Upper lobe of left lung (tissue), 4 donors: ENCODE data around the gene FAM83D.

Source experiments
- EP300 ChIP-seq, 4 donors: sonication (generic); formaldehyde crosslinking; IDR thresholded peaks; one replicate each; pipeline ENCODE4 v1.5.1; 2017; ENCODE audit warnings: antibody characterized with exemption in 4 of 4, control low read depth in 2 of 4
- POLR2A ChIP-seq, 4 donors: fragments of 450-650 bp; IDR thresholded peaks; one replicate each; pipeline ENCODE4 v1.5.1; 2016 to 2017; ENCODE audit warnings: antibody characterized with exemption in 4 of 4, mild to moderate bottlenecking in 2 of 4
- POLR2AphosphoS5 ChIP-seq, 2 donors: sonication (generic); formaldehyde crosslinking; IDR thresholded peaks; one replicate each; pipeline ENCODE4 v1.5.1; 2017; ENCODE audit warnings: antibody characterized with exemption in 2 of 2
- TF ChIP-seq, protein P1 (sequence below), 6 experiments: fragments of 450-650 bp in 4 of 6; fragments of 200-600 bp in 2 of 6; sonication (generic) in 2 of 6; IDR thresholded peaks; one replicate each; pipeline ENCODE4 v1.5.1; 2016 to 2019; ENCODE audit warnings: antibody characterized with exemption in 6 of 6

DNA sequence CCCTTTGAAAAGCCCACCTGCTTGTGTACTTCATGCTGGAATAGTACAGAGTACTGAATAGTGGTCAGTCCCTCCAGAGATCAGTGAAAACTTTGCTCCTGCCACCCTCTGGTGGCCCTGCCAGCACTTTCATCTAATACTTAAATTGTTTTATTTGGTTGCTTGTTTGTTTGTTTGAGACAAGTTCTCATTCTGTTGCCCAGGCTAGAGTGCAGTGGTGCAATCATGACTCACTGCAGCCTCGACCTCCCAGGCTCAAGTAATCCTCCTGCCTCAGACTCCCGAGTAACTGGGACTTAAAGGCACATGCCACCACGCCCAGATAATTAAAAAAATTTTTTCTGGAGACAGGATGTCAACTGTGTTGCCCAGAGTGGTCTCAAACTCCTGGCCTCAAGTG, 9.1 kb downstream of the FAM83D start:
- TF ChIP-seq, protein P1, sequence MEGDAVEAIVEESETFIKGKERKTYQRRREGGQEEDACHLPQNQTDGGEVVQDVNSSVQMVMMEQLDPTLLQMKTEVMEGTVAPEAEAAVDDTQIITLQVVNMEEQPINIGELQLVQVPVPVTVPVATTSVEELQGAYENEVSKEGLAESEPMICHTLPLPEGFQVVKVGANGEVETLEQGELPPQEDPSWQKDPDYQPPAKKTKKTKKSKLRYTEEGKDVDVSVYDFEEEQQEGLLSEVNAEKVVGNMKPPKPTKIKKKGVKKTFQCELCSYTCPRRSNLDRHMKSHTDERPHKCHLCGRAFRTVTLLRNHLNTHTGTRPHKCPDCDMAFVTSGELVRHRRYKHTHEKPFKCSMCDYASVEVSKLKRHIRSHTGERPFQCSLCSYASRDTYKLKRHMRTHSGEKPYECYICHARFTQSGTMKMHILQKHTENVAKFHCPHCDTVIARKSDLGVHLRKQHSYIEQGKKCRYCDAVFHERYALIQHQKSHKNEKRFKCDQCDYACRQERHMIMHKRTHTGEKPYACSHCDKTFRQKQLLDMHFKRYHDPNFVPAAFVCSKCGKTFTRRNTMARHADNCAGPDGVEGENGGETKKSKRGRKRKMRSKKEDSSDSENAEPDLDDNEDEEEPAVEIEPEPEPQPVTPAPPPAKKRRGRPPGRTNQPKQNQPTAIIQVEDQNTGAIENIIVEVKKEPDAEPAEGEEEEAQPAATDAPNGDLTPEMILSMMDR (IDR thresholded peaks at IDR 0.05), result no peak
- TF ChIP-seq EP300 (IDR thresholded peaks at IDR 0.05), result no peak
- TF ChIP-seq POLR2A (IDR thresholded peaks at IDR 0.05), result no peak
- TF ChIP-seq POLR2AphosphoS5 (IDR thresholded peaks at IDR 0.05), result no peak
